HG03039 (cell line): ENCODE data around the gene KCNK7.

ENCODE experiments used
- ATAC-seq: cut with Tn5 transposase; IDR thresholded peaks from one replicate; pipeline ENCODE4 v1.9.1; 2021; ENCODE audit warnings: mild to moderate bottlenecking, moderate library complexity; ENCODE audit not compliant: unreplicated experiment

KCNK7 gene

GRCh38 chr11:65558930-65559509 is 36.6 kb downstream of the KCNK7 start:
- ATAC-seq: no peak

- ATAC-seq: no peak
Observed at GRCh38 chr11:65558002-65558929, 37.3 kb downstream of the KCNK7 start, which contains the start of gene LTBP3. TSS of gene LTBP3 (minus strand) at chr11:65558359. CDS start at chr11:65557959, 400 bp downstream.

GRCh38 chr11:65557280-65558001 is 38.2 kb downstream of the KCNK7 start:
- ATAC-seq: no peak

GRCh38 chr11:65556470-65557279 is 38.9 kb downstream of the KCNK7 start:
- ATAC-seq: no peak

- no peak for ATAC-seq
Observed at GRCh38 chr11:65555693-65556231, 39.8 kb downstream of the KCNK7 start.

GRCh38 chr11:65554842-65555430 is 40.7 kb downstream of the KCNK7 start:
- no peak for ATAC-seq

GRCh38 chr11:65554057-65554818 is 41.4 kb downstream of the KCNK7 start:
- no peak for ATAC-seq

- no peak for ATAC-seq
Observed at GRCh38 chr11:65553301-65554001, 42.1 kb downstream of the KCNK7 start.

GRCh38 chr11:65552388-65552951 is 43.1 kb downstream of the KCNK7 start:
- no peak for ATAC-seq

- no peak for ATAC-seq
Observed at GRCh38 chr11:65551572-65552387, 43.8 kb downstream of the KCNK7 start.

GRCh38 chr11:65549096-65549495 is 46.5 kb downstream of the KCNK7 start:
- no peak for ATAC-seq

- no peak for ATAC-seq
Observed at GRCh38 chr11:65548395-65548794, 47.2 kb downstream of the KCNK7 start.

- ATAC-seq: no peak
Observed at GRCh38 chr11:65547446-65548125, 48.0 kb downstream of the KCNK7 start.

- ATAC-seq: peak; percentile 62
Observed at GRCh38 chr11:65546217-65546958, 49.2 kb downstream of the KCNK7 start.

- ATAC-seq: no peak
Observed at GRCh38 chr11:65545853-65546216, 49.8 kb downstream of the KCNK7 start.
